Ecto neural progenitor cell (in vitro differentiated cells): ENCODE data around the gene SYCN.

ENCODE experiments used
- DNase-seq: peaks from one replicate; pipeline ENCODE4 v3.0.0-alpha.2; 2018; ENCODE audit warnings: low spot score

SYCN gene

DNA sequence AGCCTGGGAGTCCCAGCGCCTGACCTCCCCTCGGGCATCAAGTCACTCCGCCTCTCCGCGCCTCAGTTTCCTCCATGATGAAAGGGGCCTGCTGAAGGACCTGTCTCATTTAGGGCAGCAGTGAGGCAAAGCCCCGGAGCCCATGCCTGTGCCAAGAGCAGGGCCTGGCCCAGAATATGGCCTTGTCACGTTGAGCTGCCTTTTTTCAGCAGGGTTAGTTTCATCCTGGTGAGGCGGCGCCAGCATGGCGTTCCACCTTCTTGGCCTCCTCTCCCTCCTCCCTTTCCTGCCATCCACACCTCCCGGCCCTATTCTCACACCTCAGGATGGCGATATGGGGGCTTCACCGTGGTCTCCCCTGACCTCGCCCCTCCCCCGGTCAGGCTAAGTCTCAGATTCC lies 48.3 kb downstream of the SYCN start:
- no peak for DNase-seq

DNA sequence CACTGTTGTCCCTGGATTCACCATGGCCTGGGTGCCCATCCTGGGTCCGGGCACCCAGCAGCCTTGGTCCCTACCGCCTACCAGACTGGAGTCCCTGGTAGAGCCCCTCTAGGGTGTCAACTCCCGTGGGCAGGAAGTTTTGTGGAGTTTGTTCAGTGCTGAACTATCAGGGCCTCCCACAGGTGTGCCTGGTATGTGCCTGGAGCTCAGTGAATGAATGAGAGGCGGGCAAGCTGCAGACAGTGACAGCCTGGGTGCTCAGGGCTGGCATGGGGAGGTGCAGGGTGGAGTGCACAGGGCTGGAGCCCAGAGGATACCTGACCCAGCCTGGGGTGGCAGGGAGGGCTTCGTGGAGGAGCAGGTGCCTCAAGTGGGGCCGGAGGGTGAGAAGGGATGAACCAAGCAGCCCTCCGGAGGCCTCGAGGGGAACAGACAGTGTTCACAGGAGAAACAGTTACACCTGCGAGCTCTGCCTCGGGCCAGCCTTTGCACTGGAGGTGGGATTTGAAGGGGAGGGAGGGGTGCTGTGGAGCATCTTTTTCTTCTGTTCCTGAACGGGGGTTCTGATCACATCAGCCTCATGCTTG lies 48.9 kb downstream of the SYCN start:
- no peak for DNase-seq

- peak; percentile 65 for DNase-seq
Measured at GRCh38 chr19:39154629-39155100, 49.4 kb downstream of the SYCN start.

DNA sequence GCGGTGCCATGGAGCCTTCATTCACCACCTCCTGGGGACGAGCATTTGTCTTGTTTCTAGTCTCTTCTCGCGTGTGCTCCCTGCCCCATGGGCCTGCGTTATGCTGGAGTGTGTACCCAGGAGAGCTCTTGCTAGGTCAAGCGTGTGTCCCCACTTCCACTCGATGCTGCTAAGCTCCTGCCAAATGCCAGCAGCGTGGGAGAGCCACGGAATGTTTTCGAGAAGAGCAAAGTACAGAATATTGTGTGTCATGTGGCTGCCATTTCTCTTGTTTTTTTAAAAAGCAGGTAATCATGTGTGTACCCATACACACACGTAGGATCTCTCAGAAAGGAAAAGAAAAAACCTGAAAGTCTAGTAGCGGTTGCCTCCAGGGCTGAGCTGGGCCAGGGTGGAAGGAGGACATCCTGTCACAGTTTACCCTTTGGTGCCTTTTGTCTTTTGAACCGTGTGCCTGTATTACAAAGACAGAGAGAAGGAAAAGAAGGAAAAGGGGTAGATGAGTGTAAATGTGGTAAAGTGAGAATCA lies 49.9 kb downstream of the SYCN start:
- DNase-seq, result no peak
